Liver (tissue), 9 donors: ENCODE measurements around the gene BRD4. TPM values are rescaled to one million over a fixed set of nuclear protein-coding genes. Genes with fewer than 3 reads are reported as not detected.

Source experiments
- DNase-seq: peaks from one replicate; pipeline ENCODE4 v3.0.0-alpha.2; 2017; ENCODE audit warnings: low spot score
- H3K27ac ChIP-seq, 2 donors: one replicate each; pipeline ENCODE4 v1.7.0; 2013; ENCODE audit warnings: inconsistent platforms in 2 of 2, low read length in 2 of 2, control low read depth in 1 of 2, low read depth in 1 of 2, mild to moderate bottlenecking in 1 of 2
- H3K27me3 ChIP-seq, 4 donors: one replicate each; pipeline versions ENCODE4 v1.6.1 to v1.7.0; 2013; ENCODE audit warnings: low read length in 3 of 4, inconsistent platforms in 1 of 4, mild to moderate bottlenecking in 1 of 4, moderate library complexity in 1 of 4; ENCODE audit not compliant: control insufficient read depth in 4 of 4, insufficient read depth in 4 of 4
- H3K36me3 ChIP-seq, 4 donors: one replicate each; pipeline versions ENCODE4 v1.6.1 to v1.7.0; 2013; ENCODE audit warnings: low read length in 3 of 4, mild to moderate bottlenecking in 3 of 4, low read depth in 1 of 4, moderate library complexity in 1 of 4; ENCODE audit not compliant: control insufficient read depth in 4 of 4, insufficient read depth in 3 of 4
- H3K4me1 ChIP-seq, 4 donors: one replicate each; pipeline versions ENCODE4 v1.6.1 to v1.7.0; 2013; ENCODE audit warnings: low read length in 3 of 4, mild to moderate bottlenecking in 3 of 4, moderate library complexity in 1 of 4; ENCODE audit not compliant: control insufficient read depth in 4 of 4, insufficient read depth in 4 of 4
- H3K4me3 ChIP-seq, 3 donors: one replicate each; pipeline versions ENCODE4 v1.6.1 to v1.7.0; 2013; ENCODE audit warnings: low read length in 3 of 3, control low read depth in 1 of 3, low read depth in 1 of 3, mild to moderate bottlenecking in 1 of 3
- H3K9ac ChIP-seq, 2 donors: one replicate each; pipeline ENCODE4 v1.7.0; 2013; ENCODE audit warnings: low read length in 2 of 2, mild to moderate bottlenecking in 2 of 2, moderate library complexity in 2 of 2, control low read depth in 1 of 2, low read depth in 1 of 2
- H3K9me3 ChIP-seq, 4 donors: one replicate each; pipeline versions ENCODE4 v1.6.1 to v1.7.0; 2013; ENCODE audit warnings: low read length in 3 of 4; ENCODE audit not compliant: control insufficient read depth in 4 of 4
- EGR1 ChIP-seq, 2 donors: IDR thresholded peaks; 2 replicates each; pipeline ENCODE4 v1.6.1; 2016 to 2018; ENCODE audit warnings: antibody characterized with exemption in 2 of 2, low read depth in 2 of 2
- FOXA1 ChIP-seq: IDR thresholded peaks from 2 replicates; pipeline ENCODE4 v1.6.1; 2016; ENCODE audit warnings: antibody characterized with exemption
- FOXA2 ChIP-seq: IDR thresholded peaks from 2 replicates; pipeline ENCODE4 v1.6.1; 2016; ENCODE audit warnings: antibody characterized with exemption
- HNF4A ChIP-seq, 2 donors: conservative IDR thresholded peaks; 2 replicates each; pipeline ENCODE4 v1.6.1; 2016; ENCODE audit warnings: antibody characterized with exemption in 2 of 2, mild to moderate bottlenecking in 2 of 2
- HNF4G ChIP-seq: IDR thresholded peaks from 2 replicates; pipeline ENCODE4 v1.6.1; 2016; ENCODE audit warnings: antibody characterized with exemption
- JUND ChIP-seq, 2 donors: IDR thresholded peaks; 2 replicates each; pipeline ENCODE4 v1.6.1; 2016; ENCODE audit warnings: antibody characterized with exemption in 2 of 2
- RAD21 ChIP-seq, 2 donors: IDR thresholded peaks; 2 replicates each; pipeline ENCODE4 v1.6.1; 2016; ENCODE audit warnings: antibody characterized with exemption in 2 of 2, mild to moderate bottlenecking in 2 of 2
- RXRA ChIP-seq, 2 donors: IDR thresholded peaks; 2 replicates each; pipeline ENCODE4 v1.6.1; 2017 to 2018; ENCODE audit warnings: antibody characterized with exemption in 2 of 2, mild to moderate bottlenecking in 1 of 2
- TAF1 ChIP-seq: conservative IDR thresholded peaks from 2 replicates; pipeline ENCODE4 v1.6.1; 2016; ENCODE audit warnings: antibody characterized with exemption, mild to moderate bottlenecking
- YY1 ChIP-seq: IDR thresholded peaks from 2 replicates; pipeline ENCODE4 v1.6.1; 2016; ENCODE audit warnings: antibody characterized with exemption, mild to moderate bottlenecking
- ZBTB33 ChIP-seq: IDR thresholded peaks from 2 replicates; pipeline ENCODE4 v1.6.1; 2016; ENCODE audit warnings: antibody characterized with exemption
- WGBS: extraction: QIAGEN DNeasy Blood & Tissue Kit; methylation state at CpG from one replicate; pipeline ENCODE4 v1.1.7; 2013; 5-methylcytosine and 5-hydroxymethylcytosine counted together
- polyA plus RNA-seq, 2 donors: library from polyadenylated mRNA; stranded (reverse) in 1 of 2; unstranded in 1 of 2; fragments of 200-250 nt in 1 of 2; fragments of >200 nt in 1 of 2; fragmentation: Nextera tagmentation in 1 of 2; extraction: Ambion mirVana in 1 of 2; gene quantifications; one replicate each; pipeline versions ENCODE4 v1.2.1 to v1.2.3, GENCODE V29; 2013 to 2015
- total RNA-seq, 2 donors: library from RNA; depleted of rRNA; stranded (reverse); fragments of >200 nt; gene quantifications; one replicate each; pipeline ENCODE4 v1.2.3, GENCODE V29; 2014
- TF ChIP-seq, protein P1 (sequence below): IDR thresholded peaks from 2 replicates; pipeline ENCODE4 v1.6.1; 2016; ENCODE audit warnings: antibody characterized with exemption
- TF ChIP-seq, protein P2 (sequence below): fragments of 150-350 bp; IDR thresholded peaks from 2 replicates; pipeline ENCODE4 v1.5.1; 2017; ENCODE audit warnings: improper control_type of control experiment, low read depth, low read length; ENCODE audit not compliant: missing input control
- donor health status: healthy.
- donor health status: healthy.
- donor health status: healthy.
- donor health status: healthy.
- donor health status: healthy.

BRD4 gene
- total and polyA plus RNA-seq, 4 donors = 13.6 to 25.8 (median 20.5) TPM

GRCh38 chr19:15197275-15197941 is 134.9 kb downstream of the BRD4 start:
- no peak overlapping the region for H3K4me3 ChIP-seq
- no peak overlapping the region for H3K27ac ChIP-seq
- no peak overlapping the region for H3K9ac ChIP-seq
- H3K36me3 ChIP-seq = no peaks in the 10 kb centered on the region
- H3K9me3 ChIP-seq = no peaks in the 10 kb centered on the region
- TF ChIP-seq JUND (IDR thresholded peaks at IDR 0.05) (no peak), EGR1 (IDR thresholded peaks at IDR 0.05; ENCODE audit: low read depth in 2 of 2) (no peak), RXRA (IDR thresholded peaks at IDR 0.05) (no peak), HNF4G (no peak), ZBTB33 (no peak), HNF4A (conservative IDR thresholded peaks at IDR 0.05) (no peak)
- TF ChIP-seq, protein P1, sequence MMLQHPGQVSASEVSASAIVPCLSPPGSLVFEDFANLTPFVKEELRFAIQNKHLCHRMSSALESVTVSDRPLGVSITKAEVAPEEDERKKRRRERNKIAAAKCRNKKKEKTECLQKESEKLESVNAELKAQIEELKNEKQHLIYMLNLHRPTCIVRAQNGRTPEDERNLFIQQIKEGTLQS = no peak
- 31% methylated on average over 14 of the region's 14 CpGs for WGBS
- DNase-seq = no peak
- H3K27me3 ChIP-seq = peaks cover 0 to 4% (median 1%) of the 10 kb centered on the region in 4 donors
- peaks cover 0 to 5% (median 3%) of the 10 kb centered on the region in 4 donors for H3K4me1 ChIP-seq

- peaks cover 0 to 4% (median 1%) of the 10 kb centered on the region in 4 donors for H3K27me3 ChIP-seq
- no peak overlapping the region for H3K27ac ChIP-seq
- H3K4me1 ChIP-seq = peaks cover 0 to 5% (median 3%) of the 10 kb centered on the region in 4 donors
- no peaks in the 10 kb centered on the region for H3K9me3 ChIP-seq
- no peak for DNase-seq
- 45% methylated on average over 4 of the region's 4 CpGs for WGBS
- no peaks in the 10 kb centered on the region for H3K36me3 ChIP-seq
- no peak overlapping the region for H3K9ac ChIP-seq
- no peak for TF ChIP-seq TAF1
- TF ChIP-seq, protein P2, sequence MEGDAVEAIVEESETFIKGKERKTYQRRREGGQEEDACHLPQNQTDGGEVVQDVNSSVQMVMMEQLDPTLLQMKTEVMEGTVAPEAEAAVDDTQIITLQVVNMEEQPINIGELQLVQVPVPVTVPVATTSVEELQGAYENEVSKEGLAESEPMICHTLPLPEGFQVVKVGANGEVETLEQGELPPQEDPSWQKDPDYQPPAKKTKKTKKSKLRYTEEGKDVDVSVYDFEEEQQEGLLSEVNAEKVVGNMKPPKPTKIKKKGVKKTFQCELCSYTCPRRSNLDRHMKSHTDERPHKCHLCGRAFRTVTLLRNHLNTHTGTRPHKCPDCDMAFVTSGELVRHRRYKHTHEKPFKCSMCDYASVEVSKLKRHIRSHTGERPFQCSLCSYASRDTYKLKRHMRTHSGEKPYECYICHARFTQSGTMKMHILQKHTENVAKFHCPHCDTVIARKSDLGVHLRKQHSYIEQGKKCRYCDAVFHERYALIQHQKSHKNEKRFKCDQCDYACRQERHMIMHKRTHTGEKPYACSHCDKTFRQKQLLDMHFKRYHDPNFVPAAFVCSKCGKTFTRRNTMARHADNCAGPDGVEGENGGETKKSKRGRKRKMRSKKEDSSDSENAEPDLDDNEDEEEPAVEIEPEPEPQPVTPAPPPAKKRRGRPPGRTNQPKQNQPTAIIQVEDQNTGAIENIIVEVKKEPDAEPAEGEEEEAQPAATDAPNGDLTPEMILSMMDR = no peak
- no peak for TF ChIP-seq JUND (IDR thresholded peaks at IDR 0.05)
- no peak for TF ChIP-seq RXRA (IDR thresholded peaks at IDR 0.05)
- TF ChIP-seq ZBTB33 = no peak
- TF ChIP-seq FOXA1 = no peak
- TF ChIP-seq YY1 = no peak
- TF ChIP-seq FOXA2 = no peak
- no peak for TF ChIP-seq RAD21 (IDR thresholded peaks at IDR 0.05)
- H3K4me3 ChIP-seq = no peak overlapping the region
Measured at GRCh38 chr19:15196360-15197005, 135.9 kb downstream of the BRD4 start.
